ENCODE results near the gene PDCD2L. TPM values are rescaled to one million over a fixed set of nuclear protein-coding genes. Genes with fewer than 3 reads are reported as not detected.
A peak's percentile ranks its signal among the peaks of the same experiment; 100 is the strongest.
"Not testable (repeated sequence)": the region's sequence is repeated elsewhere in the genome, so short reads cannot be mapped to it uniquely, and the experiment has no call there.

The PDCD2L gene
- total RNA-seq, 1 experiment from 2014 or later: 33.2 TPM

GRCh38 chr19:34386645-34387445 lies 17.4 kb upstream of the PDCD2L start:
- H3K27ac Mint-ChIP-seq (ENCODE audit: unreplicated experiment): no peak overlapping the region
- no peaks in the 10 kb centered on the region for H3K9me3 Mint-ChIP-seq (ENCODE audit: unreplicated experiment)

DNA sequence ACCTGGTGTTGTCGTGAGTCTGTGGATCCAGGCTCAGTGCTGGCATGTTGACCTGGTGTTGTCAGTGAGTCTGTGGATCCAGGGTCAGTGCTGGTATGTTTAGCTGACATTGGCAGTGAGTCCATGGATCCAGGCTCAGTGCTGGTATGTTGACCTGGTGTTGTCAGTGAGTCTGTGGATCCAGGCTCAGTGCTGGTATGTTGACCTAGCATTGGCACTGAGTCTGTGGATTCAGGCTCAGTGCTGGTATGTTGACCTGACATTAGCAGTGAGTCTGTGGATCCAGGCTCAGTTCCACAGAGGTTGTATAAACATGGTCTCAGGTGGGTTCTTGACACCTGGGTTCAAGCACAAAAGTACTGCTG lies 16.8 kb upstream of the PDCD2L start:
- Mint-ChIP-seq H3K36me3 (ENCODE audit: insufficient read depth, unreplicated experiment) (peaks cover 56% of the 10 kb centered on the region), H3K4me1 (ENCODE audit: low read depth, unreplicated experiment) (no peaks in the 10 kb centered on the region), H3K4me3 (ENCODE audit: unreplicated experiment) (no peak overlapping the region), H3K27ac (ENCODE audit: unreplicated experiment) (no peak overlapping the region), H3K9me3 (ENCODE audit: unreplicated experiment) (no peaks in the 10 kb centered on the region), H3K27me3 (ENCODE audit: insufficient read depth, unreplicated experiment) (no peaks in the 10 kb centered on the region)
- no peak for DNase-seq
- Histone ChIP-seq H3K4me3 (ENCODE audit: low read depth, low read length) (no peak overlapping the region), H3K36me3 (ENCODE audit: control insufficient read depth, insufficient read depth, low read length) (peaks cover 18% of the 10 kb centered on the region), H3K9me3 (no peaks in the 10 kb centered on the region), H3K4me1 (no peaks in the 10 kb centered on the region), H3K27me3 (replicated peaks; ENCODE audit: control insufficient read depth, insufficient read depth, low read length) (no peaks in the 10 kb centered on the region)
- ChIA-PET CTCF (no interaction called here), POLR2A (no interaction called here)
- intact Hi-C loops (cut with micrococcal nuclease; ENCODE audit: unreplicated experiment): no loop called here
- BruUV-seq (replicated peaks): no TSS peak
- TF ChIP-seq, protein P1, sequence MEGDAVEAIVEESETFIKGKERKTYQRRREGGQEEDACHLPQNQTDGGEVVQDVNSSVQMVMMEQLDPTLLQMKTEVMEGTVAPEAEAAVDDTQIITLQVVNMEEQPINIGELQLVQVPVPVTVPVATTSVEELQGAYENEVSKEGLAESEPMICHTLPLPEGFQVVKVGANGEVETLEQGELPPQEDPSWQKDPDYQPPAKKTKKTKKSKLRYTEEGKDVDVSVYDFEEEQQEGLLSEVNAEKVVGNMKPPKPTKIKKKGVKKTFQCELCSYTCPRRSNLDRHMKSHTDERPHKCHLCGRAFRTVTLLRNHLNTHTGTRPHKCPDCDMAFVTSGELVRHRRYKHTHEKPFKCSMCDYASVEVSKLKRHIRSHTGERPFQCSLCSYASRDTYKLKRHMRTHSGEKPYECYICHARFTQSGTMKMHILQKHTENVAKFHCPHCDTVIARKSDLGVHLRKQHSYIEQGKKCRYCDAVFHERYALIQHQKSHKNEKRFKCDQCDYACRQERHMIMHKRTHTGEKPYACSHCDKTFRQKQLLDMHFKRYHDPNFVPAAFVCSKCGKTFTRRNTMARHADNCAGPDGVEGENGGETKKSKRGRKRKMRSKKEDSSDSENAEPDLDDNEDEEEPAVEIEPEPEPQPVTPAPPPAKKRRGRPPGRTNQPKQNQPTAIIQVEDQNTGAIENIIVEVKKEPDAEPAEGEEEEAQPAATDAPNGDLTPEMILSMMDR (IDR thresholded peaks at IDR 0.05; ENCODE audit: insufficient read depth in 1 of 2, low read depth in 1 of 2, low read length in 1 of 2, severe bottlenecking in 1 of 2, unreplicated experiment in 1 of 2): no peak

More at GRCh38 chr19:34386645-34387445, 17.4 kb upstream of the PDCD2L start:
- H3K36me3 Mint-ChIP-seq (ENCODE audit: insufficient read depth, unreplicated experiment): peaks cover 62% of the 10 kb centered on the region
- Histone ChIP-seq H3K36me3 (ENCODE audit: control insufficient read depth, insufficient read depth, low read length) (peaks cover 23% of the 10 kb centered on the region), H3K27me3 (replicated peaks; ENCODE audit: control insufficient read depth, insufficient read depth, low read length) (no peaks in the 10 kb centered on the region), H3K4me1 (no peaks in the 10 kb centered on the region), H3K9me3 (no peaks in the 10 kb centered on the region), H3K4me3 (ENCODE audit: low read depth, low read length) (no peak overlapping the region)
- no peaks in the 10 kb centered on the region for H3K27me3 Mint-ChIP-seq (ENCODE audit: insufficient read depth, unreplicated experiment)
- TF ChIP-seq, protein P1 (IDR thresholded peaks at IDR 0.05; ENCODE audit: insufficient read depth in 1 of 2, low read depth in 1 of 2, low read length in 1 of 2, severe bottlenecking in 1 of 2, unreplicated experiment in 1 of 2): no peak
- ChIA-PET POLR2A (no interaction called here), CTCF (no interaction called here)
- no peaks in the 10 kb centered on the region for H3K4me1 Mint-ChIP-seq (ENCODE audit: low read depth, unreplicated experiment)
- no peak overlapping the region for H3K4me3 Mint-ChIP-seq (ENCODE audit: unreplicated experiment)
- intact Hi-C loops (cut with micrococcal nuclease; ENCODE audit: unreplicated experiment): no loop called here
- DNase-seq: peak in 1 of 2 experiments; percentile 52
- BruUV-seq (replicated peaks): no TSS peak

DNA sequence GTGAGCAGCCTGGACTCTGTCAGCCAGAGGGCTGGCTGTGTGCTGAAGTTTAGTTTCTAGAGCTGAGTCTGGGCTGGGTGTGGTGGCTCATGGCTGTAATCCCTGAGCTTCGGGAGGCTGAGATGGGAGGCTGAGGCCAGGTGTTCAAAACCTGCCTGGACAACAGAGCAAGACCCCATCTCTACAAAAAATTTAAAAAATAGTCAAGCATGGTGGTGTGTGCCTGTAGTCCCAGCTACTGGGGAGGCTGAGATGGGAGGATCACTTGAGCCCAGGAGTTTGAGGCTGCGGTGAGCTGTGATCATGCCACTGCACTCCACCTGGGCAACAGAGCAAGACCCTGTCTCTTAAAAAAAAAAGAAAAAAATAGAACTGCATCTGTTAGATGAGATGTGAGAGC lies 15.5 kb upstream of the PDCD2L start:
- peaks cover 43% of the 10 kb centered on the region for H3K36me3 Mint-ChIP-seq (ENCODE audit: insufficient read depth, unreplicated experiment)
- H3K9me3 Mint-ChIP-seq (ENCODE audit: unreplicated experiment); H3K9me3 ChIP-seq; H3K27me3 Mint-ChIP-seq (ENCODE audit: insufficient read depth, unreplicated experiment); intact Hi-C loops (cut with micrococcal nuclease; ENCODE audit: unreplicated experiment); H3K36me3 ChIP-seq (ENCODE audit: control insufficient read depth, insufficient read depth, low read length); H3K4me1 ChIP-seq; H3K4me3 ChIP-seq (ENCODE audit: low read depth, low read length); H3K27ac Mint-ChIP-seq (ENCODE audit: unreplicated experiment); H3K4me1 Mint-ChIP-seq (ENCODE audit: low read depth, unreplicated experiment); POLR2A ChIA-PET; H3K4me3 Mint-ChIP-seq (ENCODE audit: unreplicated experiment); H3K27me3 ChIP-seq (replicated peaks; ENCODE audit: control insufficient read depth, insufficient read depth, low read length); BruUV-seq (replicated peaks); CTCF ChIA-PET; DNase-seq: not testable (repeated sequence)
